ENCODE measurements around the gene GREM2. TPM values are rescaled to one million over a fixed set of nuclear protein-coding genes. Genes with fewer than 3 reads are reported as not detected.

The GREM2 gene
- total RNA-seq, 1 experiment from 2014 or later, result not detected

DNA sequence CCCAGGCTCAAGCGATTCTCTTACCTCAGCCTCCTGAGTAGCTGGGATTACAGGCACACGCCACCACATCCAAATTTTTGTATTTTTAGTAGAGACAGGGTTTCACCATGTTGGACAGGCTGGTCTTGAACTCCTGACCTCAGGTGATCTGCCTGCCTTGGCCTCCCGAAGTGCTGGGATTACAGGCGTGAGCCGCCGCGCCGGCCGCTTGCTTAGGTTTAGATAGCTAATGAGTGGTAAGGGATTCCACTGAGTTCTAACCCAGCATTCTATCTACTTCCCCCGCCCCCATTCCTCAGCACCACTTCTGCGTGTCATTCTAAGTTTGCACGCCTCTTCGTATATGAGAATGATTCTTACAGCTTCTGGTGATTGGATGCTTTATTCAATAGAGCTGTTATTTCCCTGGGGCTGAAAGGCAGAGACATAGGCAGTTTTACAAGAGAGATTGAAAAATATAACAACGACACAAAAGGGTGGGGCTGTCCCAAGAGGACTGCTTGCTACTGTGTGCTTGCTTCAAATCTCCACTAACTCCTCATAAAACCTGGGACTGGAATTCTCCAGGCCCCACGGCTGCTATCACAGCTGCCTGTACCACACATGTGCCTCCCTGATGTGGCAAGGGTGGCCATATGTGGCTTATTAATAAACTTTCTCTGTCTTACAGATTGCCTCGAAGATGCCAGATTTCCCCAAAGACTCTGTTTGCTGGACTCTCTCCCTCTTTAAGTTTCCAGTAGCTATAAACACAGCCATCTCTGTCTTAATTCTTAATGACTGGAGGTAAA, 23.7 kb upstream of the GREM2 start:
- POLR2A ChIA-PET (ENCODE audit: unreplicated experiment), result interaction anchor here (0.6 kb wide), 1 partner anchor 971 kb away, joined by 3 read pairs; no protein-coding TSS in a partner anchor
- no peaks in the 10 kb centered on the region for H3F3A ChIP-seq (ENCODE audit: insufficient read depth, low read depth)
- H4K20me1 ChIP-seq (ENCODE audit: insufficient read depth), result no peaks in the 10 kb centered on the region
- no peaks in the 10 kb centered on the region for H3K9me3 ChIP-seq (ENCODE audit: insufficient read depth, low read depth)
- BruUV-seq (replicated peaks), result no TSS peak
- no peak overlapping the region for H3K27ac ChIP-seq
- no peak for TF ChIP-seq EZH2 (IDR thresholded peaks at IDR 0.05; ENCODE audit: low read depth)
- TF ChIP-seq CTCF (conservative IDR thresholded peaks at IDR 0.05), result no peak
- no peaks in the 10 kb centered on the region for H3K36me3 ChIP-seq (ENCODE audit: low read depth)
- no peak for DNase-seq
- intact Hi-C loops (cut with micrococcal nuclease; ENCODE audit: unreplicated experiment), result no loop called here
- H2AFZ ChIP-seq, result no peak overlapping the region
- H3K27me3 ChIP-seq (ENCODE audit: insufficient read depth, low read depth), result peaks cover 83% of the 10 kb centered on the region
- H3K4me1 ChIP-seq (replicated peaks; ENCODE audit: insufficient read depth), result no peaks in the 10 kb centered on the region
- H3K4me2 ChIP-seq, result no peak overlapping the region
- H3K4me3 ChIP-seq, result no peak overlapping the region
- no peaks in the 10 kb centered on the region for H3K79me2 ChIP-seq (ENCODE audit: low read depth)
- CTCF ChIA-PET, result no interaction called here
- no peaks in the 10 kb centered on the region for H3K9me2 ChIP-seq (ENCODE audit: insufficient read depth)

DNA sequence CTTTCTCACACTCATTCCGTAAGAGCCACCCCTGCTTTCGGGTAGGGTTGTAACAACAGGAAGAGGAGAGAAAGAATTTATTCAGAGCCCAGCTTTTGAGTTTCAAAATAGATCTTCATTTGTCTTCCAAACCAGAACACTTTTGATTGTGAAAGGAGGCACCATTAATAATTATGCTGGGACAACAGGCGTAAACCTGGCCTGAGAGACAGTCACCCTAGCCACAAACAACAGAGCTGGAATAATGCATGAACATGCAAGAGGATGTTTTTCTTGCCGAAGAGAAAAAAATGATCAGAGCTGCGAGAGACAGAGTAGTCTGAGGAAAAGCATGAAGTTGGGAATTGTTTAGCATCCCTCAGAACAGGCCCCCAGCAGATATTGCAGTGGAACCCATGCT, 18.5 kb upstream of the GREM2 start:
- Histone ChIP-seq H3K9me2 (ENCODE audit: insufficient read depth) (no peaks in the 10 kb centered on the region), H3K4me3 (no peak overlapping the region), H3K27ac (no peak overlapping the region), H4K20me1 (ENCODE audit: insufficient read depth) (no peaks in the 10 kb centered on the region), H3K4me2 (no peak overlapping the region), H3K36me3 (ENCODE audit: low read depth) (no peaks in the 10 kb centered on the region), H3K79me2 (ENCODE audit: low read depth) (no peaks in the 10 kb centered on the region), H2AFZ (no peak overlapping the region), H3K27me3 (ENCODE audit: insufficient read depth, low read depth) (peaks cover 38% of the 10 kb centered on the region), H3F3A (ENCODE audit: insufficient read depth, low read depth) (no peaks in the 10 kb centered on the region), H3K4me1 (replicated peaks; ENCODE audit: insufficient read depth) (no peaks in the 10 kb centered on the region), H3K9me3 (ENCODE audit: insufficient read depth, low read depth) (no peaks in the 10 kb centered on the region)
- no TSS peak for BruUV-seq (replicated peaks)
- ChIA-PET POLR2A (ENCODE audit: unreplicated experiment) (no interaction called here), CTCF (no interaction called here)
- TF ChIP-seq EZH2 (IDR thresholded peaks at IDR 0.05; ENCODE audit: low read depth) (no peak), CTCF (conservative IDR thresholded peaks at IDR 0.05) (no peak)
- no peak for DNase-seq
- intact Hi-C loops (cut with micrococcal nuclease; ENCODE audit: unreplicated experiment), result no loop called here

GRCh38 chr1:240621249-240621648, 9.3 kb upstream of the GREM2 start:
- no peaks in the 10 kb centered on the region for H4K20me1 ChIP-seq (ENCODE audit: insufficient read depth)
- H3K36me3 ChIP-seq (ENCODE audit: low read depth), result no peaks in the 10 kb centered on the region
- H3K4me3 ChIP-seq, result no peak overlapping the region
- H3K27ac ChIP-seq, result no peak overlapping the region
- H3K27me3 ChIP-seq (ENCODE audit: insufficient read depth, low read depth), result peaks cover 20% of the 10 kb centered on the region
- ChIA-PET POLR2A (ENCODE audit: unreplicated experiment) (no interaction called here), CTCF (no interaction called here)
- H3F3A ChIP-seq (ENCODE audit: insufficient read depth, low read depth), result no peaks in the 10 kb centered on the region
- intact Hi-C loops (cut with micrococcal nuclease; ENCODE audit: unreplicated experiment), result no loop called here
- TF ChIP-seq CTCF (conservative IDR thresholded peaks at IDR 0.05), result no peak
- TF ChIP-seq EZH2 (IDR thresholded peaks at IDR 0.05; ENCODE audit: low read depth), result no peak
- no peak overlapping the region for H3K4me2 ChIP-seq
- no peaks in the 10 kb centered on the region for H3K79me2 ChIP-seq (ENCODE audit: low read depth)
- BruUV-seq (replicated peaks), result no TSS peak
- no peaks in the 10 kb centered on the region for H3K9me2 ChIP-seq (ENCODE audit: insufficient read depth)
- DNase-seq, result no peak
- no peaks in the 10 kb centered on the region for H3K9me3 ChIP-seq (ENCODE audit: insufficient read depth, low read depth)
- H3K4me1 ChIP-seq (replicated peaks; ENCODE audit: insufficient read depth), result no peaks in the 10 kb centered on the region
- no peak overlapping the region for H2AFZ ChIP-seq
